PFSK-1 (cell line): Measurements from ENCODE around the gene EML1.

Experiments used
- POLR2AphosphoS5 ChIP-seq: IDR thresholded peaks from 2 replicates; pipeline ENCODE4 v1.6.1; 2012; ENCODE audit warnings: low read depth, mild to moderate bottlenecking, control low read depth, low read length, moderate library complexity
- TAF1 ChIP-seq: IDR thresholded peaks from 2 replicates; pipeline ENCODE4 v1.6.1; 2012; ENCODE audit warnings: low read length, control low read depth, borderline replicate concordance; ENCODE audit not compliant: insufficient read depth

- no peak for TF ChIP-seq POLR2AphosphoS5
- no peak for TF ChIP-seq TAF1
Observed at GRCh38 chr14:99887407-99887806, 94.2 kb downstream of the EML1 start.
